Cardiac muscle cell (in vitro differentiated cells and primary cell): ENCODE results near the gene AZIN2. TPM values are rescaled to one million over a fixed set of nuclear protein-coding genes. Genes with fewer than 3 reads are reported as not detected.

ENCODE experiments used
- DNase-seq, 2 donors: peaks; one replicate each; pipeline versions ENCODE4 v3.0.0 to v3.0.0-alpha.2; 2010 to 2017; ENCODE audit warnings: low read depth in 1 of 2, low spot score in 1 of 2
- H3K27ac ChIP-seq: fragments of 200-600 bp; sonication (generic); 2 replicates; pipeline ENCODE4 v1.5.1; 2016
- H3K27me3 ChIP-seq: fragments of 200-600 bp; sonication (generic); 2 replicates; pipeline ENCODE4 v1.6.0; 2016; ENCODE audit warnings: control low read depth
- H3K36me3 ChIP-seq: fragments of 200-600 bp; sonication (generic); 2 replicates; pipeline ENCODE4 v1.5.1; 2016; ENCODE audit warnings: control low read depth
- H3K4me1 ChIP-seq: fragments of 200-600 bp; sonication (generic); 2 replicates; pipeline ENCODE4 v1.8.1; 2017; ENCODE audit warnings: low read depth, mild to moderate bottlenecking, mixed run types
- H3K4me3 ChIP-seq: fragments of 200-600 bp; sonication (generic); 2 replicates; pipeline ENCODE4 v1.5.1; 2016; ENCODE audit warnings: mild to moderate bottlenecking
- H3K9me3 ChIP-seq: fragments of 200-600 bp; sonication (generic); 2 replicates; pipeline ENCODE4 v1.5.1; 2017; ENCODE audit warnings: low read depth, mild to moderate bottlenecking, control low read depth
- CTCF ChIP-seq: IDR thresholded peaks from 2 replicates; pipeline ENCODE4 v1.5.1; 2012; ENCODE audit warnings: low read depth, mild to moderate bottlenecking, low read length
- polyA plus RNA-seq: library from polyadenylated mRNA; unstranded; fragments of >200 nt; fragmentation: Nextera tagmentation; extraction: Ambion mirVana; gene quantifications from 2 replicates; pipeline ENCODE4 v1.2.1, GENCODE V29; 2016
- total RNA-seq: library from RNA; depleted of rRNA; stranded (reverse); fragments of >200 nt; gene quantifications from 2 replicates; pipeline ENCODE4 v1.2.3, GENCODE V29; 2016

Gene AZIN2
- total and polyA plus RNA-seq, 2 experiments from 2014 or later, result 7.7 to 18.6 TPM

- no peaks in the 10 kb centered on the region for H3K36me3 ChIP-seq
- peak; percentile 17 for TF ChIP-seq CTCF
- H3K27me3 ChIP-seq, result no peaks in the 10 kb centered on the region
- no peak overlapping the region for H3K27ac ChIP-seq
- H3K4me1 ChIP-seq, result no peaks in the 10 kb centered on the region
- H3K9me3 ChIP-seq, result no peaks in the 10 kb centered on the region
- peak in 1 of 2 donors; percentile 84 for DNase-seq
- H3K4me3 ChIP-seq, result no peak overlapping the region
These were observed 30.5 kb upstream of the AZIN2 start for GRCh38 chr1:33050221-33051076.

GRCh38 chr1:33055210-33056008 lies 25.5 kb upstream of the AZIN2 start:
- no peaks in the 10 kb centered on the region for H3K27me3 ChIP-seq
- H3K9me3 ChIP-seq, result no peaks in the 10 kb centered on the region
- peak; percentile 85 for TF ChIP-seq CTCF
- no peaks in the 10 kb centered on the region for H3K36me3 ChIP-seq
- no peak overlapping the region for H3K4me3 ChIP-seq
- peak; percentile 91 to 94 for DNase-seq
- H3K4me1 ChIP-seq, result no peaks in the 10 kb centered on the region
- H3K27ac ChIP-seq, result no peak overlapping the region

GRCh38 chr1:33056426-33056825 lies 24.5 kb upstream of the AZIN2 start:
- H3K9me3 ChIP-seq, result no peaks in the 10 kb centered on the region

GRCh38 chr1:33057095-33057494 lies 23.9 kb upstream of the AZIN2 start:
- no peak for TF ChIP-seq CTCF
- DNase-seq, result no peak
- Histone ChIP-seq H3K27ac (no peak overlapping the region), H3K27me3 (no peaks in the 10 kb centered on the region), H3K36me3 (no peaks in the 10 kb centered on the region), H3K4me3 (no peak overlapping the region), H3K9me3 (no peaks in the 10 kb centered on the region), H3K4me1 (no peaks in the 10 kb centered on the region)

More at GRCh38 chr1:33056426-33056825, 24.5 kb upstream of the AZIN2 start:
- no peak for TF ChIP-seq CTCF
- Histone ChIP-seq H3K27me3 (no peaks in the 10 kb centered on the region), H3K27ac (no peak overlapping the region), H3K36me3 (no peaks in the 10 kb centered on the region), H3K4me3 (no peak overlapping the region), H3K4me1 (no peaks in the 10 kb centered on the region)
- DNase-seq, result no peak

GRCh38 chr1:33060579-33061083 lies 20.3 kb upstream of the AZIN2 start:
- Histone ChIP-seq H3K4me1 (no peaks in the 10 kb centered on the region), H3K27me3 (no peaks in the 10 kb centered on the region), H3K9me3 (no peaks in the 10 kb centered on the region), H3K4me3 (no peak overlapping the region), H3K36me3 (no peaks in the 10 kb centered on the region), H3K27ac (no peak overlapping the region)
- DNase-seq, result peak in 1 of 2 donors; percentile 78
- TF ChIP-seq CTCF, result no peak
